ENCODE measurements around the gene CAMTA1. TPM values are rescaled to one million over a fixed set of nuclear protein-coding genes. Genes with fewer than 3 reads are reported as not detected.

Gene CAMTA1
- total RNA-seq, 1 donor from 2014 or later, result 268 TPM

GRCh38 chr1:7406641-7407543, 621.6 kb downstream of the CAMTA1 start:
- Histone ChIP-seq H3K4me1 (no peaks in the 10 kb centered on the region), H3K9me3 (ENCODE audit: low read depth) (no peaks in the 10 kb centered on the region), H3K27ac (no peak overlapping the region), H3K4me3 (no peak overlapping the region), H2AFZ (replicated peaks) (no peak overlapping the region), H4K20me1 (ENCODE audit: low read depth) (no peaks in the 10 kb centered on the region), H3K27me3 (no peaks in the 10 kb centered on the region), H3K79me2 (ENCODE audit: low read depth) (no peaks in the 10 kb centered on the region), H3K36me3 (no peaks in the 10 kb centered on the region), H3K9ac (no peak overlapping the region), H3F3A (ENCODE audit: low read depth) (no peaks in the 10 kb centered on the region), H3K4me2 (no peak overlapping the region)
- Mint-ChIP-seq H3K4me1 (peaks cover 8% of the 10 kb centered on the region), H3K9me3 (no peaks in the 10 kb centered on the region), H3K27me3 (ENCODE audit: insufficient read depth, low read depth) (peaks cover 4% of the 10 kb centered on the region), H3K4me3 (no peak overlapping the region), H3K27ac (no peak overlapping the region), H3K36me3 (no peaks in the 10 kb centered on the region)
- no peak for DNase-seq (ENCODE audit: low spot score)
- no peak for TF ChIP-seq CTCF (IDR thresholded peaks at IDR 0.05)

- H3K4me3 ChIP-seq, result no peak overlapping the region
- no peaks in the 10 kb centered on the region for H4K20me1 ChIP-seq (ENCODE audit: low read depth)
- H3K36me3 ChIP-seq, result no peaks in the 10 kb centered on the region
- H3K4me1 ChIP-seq, result no peaks in the 10 kb centered on the region
- H3K79me2 ChIP-seq (ENCODE audit: low read depth), result no peaks in the 10 kb centered on the region
- no peak overlapping the region for H2AFZ ChIP-seq (replicated peaks)
- no peak overlapping the region for H3K4me2 ChIP-seq
- no peak for DNase-seq (ENCODE audit: low spot score)
- TF ChIP-seq EZH2 (IDR thresholded peaks at IDR 0.05) (no peak), EZH2phosphoT487 (IDR thresholded peaks at IDR 0.05) (no peak), CTCF (IDR thresholded peaks at IDR 0.05) (no peak)
- Mint-ChIP-seq H3K4me3 (no peak overlapping the region), H3K27ac (no peak overlapping the region), H3K4me1 (peaks cover 2% of the 10 kb centered on the region), H3K27me3 (ENCODE audit: insufficient read depth, low read depth) (peaks cover 4% of the 10 kb centered on the region), H3K9me3 (no peaks in the 10 kb centered on the region), H3K36me3 (no peaks in the 10 kb centered on the region)
- no peaks in the 10 kb centered on the region for H3F3A ChIP-seq (ENCODE audit: low read depth)
- H3K27me3 ChIP-seq, result no peaks in the 10 kb centered on the region
- H3K27ac ChIP-seq, result no peak overlapping the region
- H3K9ac ChIP-seq, result no peak overlapping the region
- H3K9me3 ChIP-seq (ENCODE audit: low read depth), result no peaks in the 10 kb centered on the region
These were observed 622.3 kb downstream of the CAMTA1 start for GRCh38 chr1:7407544-7407895.

- DNase-seq (ENCODE audit: low spot score), result no peak
- H3K27ac Mint-ChIP-seq, result no peak overlapping the region
These were observed 622.9 kb downstream of the CAMTA1 start for GRCh38 chr1:7407980-7408770.

More at GRCh38 chr1:7407980-7408770, 622.9 kb downstream of the CAMTA1 start:
- no peaks in the 10 kb centered on the region for H3K36me3 ChIP-seq
- Mint-ChIP-seq H3K4me3 (no peak overlapping the region), H3K27me3 (ENCODE audit: insufficient read depth, low read depth) (peaks cover 4% of the 10 kb centered on the region), H3K4me1 (no peaks in the 10 kb centered on the region), H3K36me3 (no peaks in the 10 kb centered on the region), H3K9me3 (no peaks in the 10 kb centered on the region)
- H2AFZ ChIP-seq (replicated peaks), result no peak overlapping the region
- no peak overlapping the region for H3K4me2 ChIP-seq
- no peaks in the 10 kb centered on the region for H4K20me1 ChIP-seq (ENCODE audit: low read depth)
- no peaks in the 10 kb centered on the region for H3K27me3 ChIP-seq
- H3K9ac ChIP-seq, result no peak overlapping the region
- no peaks in the 10 kb centered on the region for H3K4me1 ChIP-seq
- no peaks in the 10 kb centered on the region for H3K9me3 ChIP-seq (ENCODE audit: low read depth)
- H3F3A ChIP-seq (ENCODE audit: low read depth), result no peaks in the 10 kb centered on the region
- no peak overlapping the region for H3K4me3 ChIP-seq
- H3K27ac ChIP-seq, result no peak overlapping the region
- no peaks in the 10 kb centered on the region for H3K79me2 ChIP-seq (ENCODE audit: low read depth)
- TF ChIP-seq EZH2phosphoT487 (IDR thresholded peaks at IDR 0.05) (no peak), CTCF (IDR thresholded peaks at IDR 0.05) (no peak), EZH2 (IDR thresholded peaks at IDR 0.05) (no peak)

All from neural progenitor cell (in vitro differentiated cells).